Smooth muscle cell of trachea (primary cell): ENCODE measurements around the gene GALK2. TPM values are rescaled to one million over a fixed set of nuclear protein-coding genes. Genes with fewer than 3 reads are reported as not detected.

Source experiments
- total RNA-seq: library from RNA; depleted of rRNA; stranded (reverse); fragments of >200 nt; gene quantifications from 2 replicates; pipeline ENCODE4 v1.2.1, GENCODE V29; 2014

GALK2 gene
- total RNA-seq: 58.7 and 69.2 TPM in 2 replicates

DNA sequence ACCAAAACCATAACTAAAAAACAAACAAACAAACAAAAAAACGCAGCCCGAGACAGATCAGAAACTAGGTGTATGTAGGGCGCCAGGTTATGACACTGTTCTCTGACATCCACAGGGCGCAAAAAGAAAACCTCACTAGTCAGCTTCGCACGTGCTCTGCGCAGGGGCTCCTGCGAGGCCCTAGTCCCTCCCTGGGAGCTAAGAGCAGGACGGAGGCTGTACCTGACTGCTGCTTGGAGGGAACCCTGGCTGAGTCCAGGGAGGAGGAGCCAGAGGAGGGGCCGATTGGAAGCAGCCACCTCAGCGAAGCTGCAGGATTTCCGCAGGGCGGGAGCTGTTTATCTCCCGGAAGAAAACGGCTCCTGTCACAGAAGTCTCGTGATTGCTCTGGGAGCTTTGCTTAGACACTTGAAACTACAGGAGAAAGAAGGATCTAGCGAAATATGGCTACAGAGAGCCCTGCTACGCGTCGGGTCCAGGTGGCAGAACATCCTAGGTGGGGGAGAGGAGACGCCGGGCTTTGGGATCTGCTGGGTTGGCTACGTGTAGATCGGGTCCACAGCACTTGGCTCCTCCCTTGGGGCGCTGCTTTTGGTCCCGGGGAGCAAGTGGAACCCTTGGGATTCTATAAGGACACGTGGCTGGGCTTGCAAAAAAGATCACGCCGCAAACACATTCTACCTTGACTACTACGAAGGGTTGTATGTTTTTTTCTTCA is at the start of gene GALK2:
GALK2 (plus strand) TSS at position 368 of the 718 bp plus-strand sequence; CDS start at position 444, 76 bp downstream.

GRCh38 chr15:49155110-49155833 is 14.8 kb upstream of the GALK2 start, which contains the start of gene COPS2:
Gene COPS2 (minus strand): TSS chr15:49155599. CDS start chr15:49155578, 21 bp downstream.

Other genes with a start within 250 kb of the GALK2 start
- gene SHC4, start 206.3 kb upstream of the GALK2 start, total RNA-seq: 2.0 and 3.0 TPM in 2 replicates
- gene SECISBP2L, start 123.8 kb upstream of the GALK2 start, total RNA-seq: 39.7 and 53.8 TPM in 2 replicates
- gene COPS2, start 14.6 kb upstream of the GALK2 start, total RNA-seq: 65.2 and 100 TPM in 2 replicates